NCI-H460 (cell line): ENCODE results near the gene USP7. TPM values are rescaled to one million over a fixed set of nuclear protein-coding genes. Genes with fewer than 3 reads are reported as not detected.
A peak's percentile ranks its signal among the peaks of the same experiment; 100 is the strongest.

Experiments
- DNase-seq: peaks from one replicate; pipeline ENCODE4 v3.0.0-alpha.2; 2016; ENCODE audit warnings: low read depth; ENCODE audit errors: extremely low read depth
- total RNA-seq: library from RNA; depleted of rRNA; stranded (reverse); fragments of >200 nt; shearing (Covaris generic); gene quantifications from 2 replicates; pipeline ENCODE4 v1.2.3, GENCODE V29; 2014

Gene USP7
- total RNA-seq, 1 experiment from 2014 or later, result 76.9 TPM

DNA sequence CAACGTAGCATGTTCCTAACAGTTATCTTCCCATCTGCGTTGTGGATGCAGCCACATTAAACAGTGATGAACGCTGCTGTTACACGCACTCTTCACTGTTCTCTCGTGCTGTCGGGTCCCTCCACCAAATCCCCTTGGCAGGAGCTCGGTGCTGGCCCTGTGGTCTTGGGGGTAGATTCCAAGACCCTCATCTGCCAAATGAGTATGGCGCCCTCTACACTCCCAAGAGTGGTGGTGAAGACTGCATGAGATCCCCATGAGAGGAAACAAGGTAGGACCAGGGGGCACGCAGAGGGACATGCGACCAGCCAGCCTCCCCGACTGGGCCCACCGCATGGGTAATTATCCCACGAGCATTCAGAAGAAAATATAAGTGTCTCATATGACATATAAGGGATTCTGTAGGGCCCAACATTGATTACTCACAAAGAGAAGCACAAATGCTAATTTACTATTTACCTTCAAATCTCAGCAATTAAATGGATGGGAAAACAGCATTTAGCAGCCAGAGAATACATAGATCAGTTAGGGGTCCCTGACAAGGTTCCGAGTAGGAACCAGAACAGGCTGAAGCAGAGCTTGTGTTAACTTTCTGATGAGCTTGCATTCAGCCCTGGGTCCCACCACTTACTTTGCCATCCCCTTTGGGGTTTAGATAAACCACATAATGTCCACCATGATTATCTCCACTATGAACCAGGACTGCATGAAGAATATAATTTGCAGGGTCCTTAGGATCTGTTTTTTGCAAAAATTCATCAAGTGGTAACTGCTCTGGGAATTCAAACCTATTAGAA is 57.7 kb downstream of the USP7 start:
- no peak for DNase-seq

GRCh38 chr16:8905168-8905762 is 58.4 kb downstream of the USP7 start:
- peak; percentile 22 for DNase-seq

- DNase-seq, result no peak
Measured at GRCh38 chr16:8904018-8904430, 59.7 kb downstream of the USP7 start.

DNA sequence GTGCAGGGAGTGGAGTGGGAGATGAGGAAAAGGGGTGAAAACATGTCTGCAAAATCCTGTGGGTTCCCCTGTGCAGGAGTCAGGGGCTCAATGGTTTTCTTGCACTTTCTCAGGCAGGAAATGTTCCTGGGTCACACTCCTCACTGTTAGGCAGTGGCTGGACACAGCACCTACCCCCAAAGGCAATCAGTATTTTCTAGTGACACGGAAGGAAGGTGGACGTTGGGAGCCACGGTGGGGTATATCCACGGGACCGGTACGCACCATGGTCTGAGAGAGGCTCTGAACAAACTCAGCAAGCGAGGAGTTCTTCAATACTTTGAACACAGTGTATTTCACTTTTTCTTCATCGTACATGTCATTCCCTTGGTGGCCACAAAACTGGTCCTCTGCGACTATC is 60.7 kb downstream of the USP7 start:
- no peak for DNase-seq

GRCh38 chr16:8901320-8901861 is 62.3 kb downstream of the USP7 start:
- DNase-seq, result no peak

DNA sequence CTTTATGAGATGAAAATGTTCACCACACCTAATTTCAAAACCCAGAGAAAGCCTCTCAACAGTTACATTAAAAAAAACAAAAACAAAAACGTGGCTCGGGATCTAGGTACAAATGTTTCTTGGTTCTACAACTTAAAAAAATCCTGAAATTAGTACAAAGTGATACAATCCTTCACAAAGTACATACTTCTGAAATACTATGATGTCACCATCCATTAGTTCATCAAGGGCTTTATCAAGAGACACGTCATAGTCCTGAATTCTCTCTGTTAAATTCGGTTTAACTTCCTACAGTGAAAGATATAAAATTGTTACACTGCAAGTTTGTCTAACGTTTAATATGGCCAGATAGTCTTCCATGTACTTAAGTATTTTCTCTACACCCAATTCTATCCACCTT is 63.4 kb downstream of the USP7 start:
- no peak for DNase-seq

GRCh38 chr16:8899709-8900317 is 63.9 kb downstream of the USP7 start:
- no peak for DNase-seq

GRCh38 chr16:8898660-8899318 is 64.9 kb downstream of the USP7 start:
- DNase-seq, result no peak

DNA sequence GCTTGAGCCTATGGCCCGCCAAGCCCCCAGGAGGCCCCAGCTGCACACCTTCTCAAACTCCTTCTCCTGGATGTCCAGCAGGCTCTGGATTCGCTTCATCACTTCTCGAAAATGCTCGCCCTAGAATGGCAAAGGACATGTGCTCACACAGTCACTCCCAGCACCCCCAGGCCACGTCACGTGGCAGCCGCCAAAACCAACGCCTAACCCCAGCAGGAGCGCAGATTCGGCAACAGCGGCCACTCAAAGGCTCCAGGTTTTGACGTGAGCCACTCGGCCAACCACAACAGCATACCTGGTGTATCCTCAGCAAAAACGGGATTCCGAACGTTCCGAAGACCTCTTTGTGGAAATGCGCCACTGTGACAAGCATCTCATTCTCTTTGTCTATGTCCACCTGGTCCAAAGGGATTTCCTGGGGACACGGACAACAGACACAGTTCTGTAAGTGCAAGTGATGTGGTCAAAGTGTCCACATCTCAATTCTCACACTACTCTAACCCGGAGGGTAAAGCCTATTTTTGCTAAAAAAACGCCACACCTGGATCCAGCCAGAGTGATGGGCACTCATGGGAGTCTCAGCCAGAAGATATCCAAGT is 68.9 kb downstream of the USP7 start:
- no peak for DNase-seq

DNA sequence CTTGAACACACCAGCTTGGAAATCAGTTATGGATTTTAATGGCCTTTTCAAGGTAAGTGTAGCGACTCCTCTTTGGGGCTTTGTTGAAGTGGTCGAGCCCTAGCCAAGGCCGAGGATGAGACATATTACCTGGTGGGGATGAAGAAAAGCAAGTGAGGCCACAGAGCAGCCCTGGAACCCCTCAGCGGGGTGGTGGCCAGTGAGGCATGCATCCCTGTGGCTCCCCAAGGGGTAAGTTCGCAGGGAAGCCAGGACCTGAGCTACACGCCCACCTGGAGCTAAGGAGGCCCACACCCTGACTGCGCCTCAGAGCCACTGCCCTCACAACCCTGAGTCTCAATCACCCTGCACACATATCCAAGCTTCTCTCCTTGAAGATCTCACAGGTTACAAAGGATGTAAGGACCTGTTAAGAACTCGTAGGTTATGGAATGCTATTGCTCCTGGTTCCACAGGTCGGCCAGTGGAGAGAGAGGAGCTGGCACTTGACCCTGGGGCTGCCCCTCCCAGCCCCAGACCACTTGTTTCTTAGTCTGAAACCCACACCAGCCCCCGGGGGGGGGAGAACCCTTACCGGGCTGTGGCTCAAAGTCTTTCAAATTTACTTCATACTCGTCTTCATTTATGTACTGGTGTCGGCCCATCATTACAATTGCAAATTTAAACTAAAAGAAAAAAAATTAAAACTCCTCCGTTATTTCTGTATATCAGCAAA is 69.6 kb downstream of the USP7 start:
- DNase-seq, result no peak

DNA sequence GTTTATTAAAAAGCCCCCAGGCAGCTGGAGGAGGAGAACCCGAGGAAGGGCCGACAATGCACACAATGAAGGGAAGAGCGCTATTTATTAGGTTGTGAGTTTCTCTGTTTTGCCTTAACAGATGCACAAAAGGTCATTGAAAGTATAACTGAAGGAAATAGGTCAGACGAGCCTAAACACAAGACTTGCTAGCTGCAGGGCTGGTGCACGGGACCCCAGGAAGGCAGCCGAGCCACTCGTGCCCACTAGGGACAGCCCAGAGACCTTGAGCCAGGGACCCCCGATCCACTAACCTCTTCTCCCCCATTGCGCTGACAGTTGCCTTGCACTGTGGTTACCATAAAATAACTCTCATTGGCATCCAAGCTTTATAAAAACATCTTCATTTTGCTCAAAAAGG is 70.3 kb downstream of the USP7 start:
- no peak for DNase-seq

DNA sequence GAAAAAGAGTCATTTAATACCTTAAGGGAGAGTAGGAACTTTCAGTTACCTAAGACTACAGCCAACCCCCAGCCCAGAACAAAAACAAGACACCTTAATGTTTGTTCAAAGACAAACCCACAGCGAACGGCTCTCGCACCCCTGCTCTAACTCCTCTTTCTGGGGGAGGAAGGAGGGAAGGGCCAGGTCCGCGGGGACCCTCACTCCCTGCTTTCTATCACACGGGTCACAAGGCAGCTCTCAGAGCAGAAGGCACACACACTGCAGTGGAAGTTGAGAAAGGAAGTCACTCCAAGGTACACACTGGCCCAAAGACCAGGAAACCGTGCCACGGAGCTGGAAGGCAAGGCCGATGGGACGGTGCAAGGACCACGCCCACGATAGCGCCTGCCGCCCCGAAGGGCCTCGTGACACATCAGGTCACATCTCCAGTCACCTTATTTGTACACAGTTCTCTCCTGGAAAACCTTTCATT is 71.6 kb downstream of the USP7 start:
- no peak for DNase-seq

DNA sequence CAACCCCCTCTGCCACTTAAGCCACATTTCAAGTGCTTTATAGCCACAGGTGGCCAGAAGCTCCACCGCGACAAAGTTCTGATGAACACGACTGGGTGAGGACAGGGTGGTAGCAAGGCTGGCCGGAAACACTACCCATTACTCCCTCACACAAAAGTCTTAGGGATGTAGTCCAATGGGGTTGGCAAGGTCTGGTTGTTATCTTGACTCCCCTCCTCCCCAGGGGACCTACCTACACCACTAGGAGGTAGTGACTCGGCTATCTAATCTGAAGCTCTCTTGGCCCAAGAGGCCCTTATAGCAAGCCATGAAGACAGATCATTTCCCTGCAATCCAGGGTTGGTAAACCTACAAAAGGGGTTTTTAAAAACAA is 73.2 kb downstream of the USP7 start:
- DNase-seq, result no peak

- no peak for DNase-seq
Measured at GRCh38 chr16:8889893-8890548, 73.7 kb downstream of the USP7 start.

GRCh38 chr16:8888951-8889892 is 74.5 kb downstream of the USP7 start:
- DNase-seq, result no peak

- DNase-seq, result no peak
Measured at GRCh38 chr16:8887952-8888560, 75.7 kb downstream of the USP7 start.

GRCh38 chr16:8887431-8887765 is 76.3 kb downstream of the USP7 start:
- no peak for DNase-seq
